HepG2 (cell line): ENCODE data around the gene PCGF6. TPM values are rescaled to one million over a fixed set of nuclear protein-coding genes. Genes with fewer than 3 reads are reported as not detected.

ENCODE experiments used
- AKAP8 ChIP-seq: sonication (generic); formaldehyde crosslinking; IDR thresholded peaks from 2 replicates; pipeline ENCODE4 v1.5.1; 2020; ENCODE audit warnings: mild to moderate bottlenecking, missing genetic modification reagents
- CBX5 ChIP-seq: sonication (generic); formaldehyde crosslinking; IDR thresholded peaks from 2 replicates; pipeline ENCODE4 v1.4.0; 2020; ENCODE audit warnings: missing genetic modification reagents, borderline replicate concordance
- CENPT ChIP-seq: sonication (generic); formaldehyde crosslinking; IDR thresholded peaks from 2 replicates; pipeline ENCODE4 v1.8.0; 2022; ENCODE audit warnings: low read depth, mild to moderate bottlenecking, moderate library complexity, missing genetic modification reagents
- CHD2 ChIP-seq: IDR thresholded peaks from 2 replicates; pipeline ENCODE4 v1.6.1; 2011; ENCODE audit warnings: low read depth, low read length, improper control_type of control experiment
- CREM ChIP-seq, 2 experiments: sonication (generic) in 1 of 2; formaldehyde crosslinking in 1 of 2; IDR thresholded peaks; 2 replicates each; pipeline versions ENCODE4 v1.4.0 to v1.6.1; 2016 to 2020; ENCODE audit warnings: antibody characterized with exemption in 1 of 2, mild to moderate bottlenecking in 1 of 2, missing genetic modification reagents in 1 of 2
- HHEX ChIP-seq: IDR thresholded peaks from 2 replicates; pipeline ENCODE4 v1.6.1; 2016; ENCODE audit warnings: control low read depth
- HNRNPUL1 ChIP-seq: fragments of 200-400 bp; formaldehyde crosslinking; IDR thresholded peaks from 2 replicates; pipeline ENCODE4 v1.6.1; 2017; ENCODE audit warnings: low read depth, mild to moderate bottlenecking, low read length, moderate library complexity
- JUND ChIP-seq: sonication (generic); formaldehyde crosslinking; IDR thresholded peaks from 2 replicates; pipeline ENCODE4 v1.8.0; 2022; ENCODE audit warnings: mild to moderate bottlenecking, missing genetic modification reagents
- MEIS1 ChIP-seq: sonication (generic); formaldehyde crosslinking; IDR thresholded peaks from 2 replicates; pipeline ENCODE4 v1.9.0; 2021; ENCODE audit warnings: mild to moderate bottlenecking, missing genetic modification reagents, moderate library complexity, borderline replicate concordance
- MLLT10 ChIP-seq: sonication (generic); formaldehyde crosslinking; IDR thresholded peaks from 2 replicates; pipeline ENCODE4 v1.4.0; 2020; ENCODE audit warnings: missing genetic modification reagents
- NPAS2 ChIP-seq: sonication (generic); formaldehyde crosslinking; IDR thresholded peaks from 2 replicates; pipeline ENCODE4 v1.8.0; 2022; ENCODE audit warnings: mild to moderate bottlenecking, missing genetic modification reagents, borderline replicate concordance
- PCBP2 ChIP-seq: fragments of 200-400 bp; formaldehyde crosslinking; optimal IDR thresholded peaks from 2 replicates; pipeline ENCODE3; 2018; ENCODE audit warnings: low read length, low read depth; ENCODE audit not compliant: poor library complexity, severe bottlenecking
- SAFB2 ChIP-seq: sonication (generic); formaldehyde crosslinking; IDR thresholded peaks from 2 replicates; pipeline ENCODE4 v1.5.1; 2020; ENCODE audit warnings: missing genetic modification reagents, low read depth, mild to moderate bottlenecking, borderline replicate concordance
- STAT5B ChIP-seq: sonication (generic); formaldehyde crosslinking; IDR thresholded peaks from 2 replicates; pipeline ENCODE4 v1.4.0; 2020; ENCODE audit warnings: missing genetic modification reagents
- TAF15 ChIP-seq: fragments of 200-400 bp; formaldehyde crosslinking; IDR thresholded peaks from one replicate; pipeline ENCODE4 v1.6.1; 2018; ENCODE audit warnings: mild to moderate bottlenecking, low read depth, low read length; ENCODE audit not compliant: poor library complexity, severe bottlenecking
- TGIF2 ChIP-seq: IDR thresholded peaks from 2 replicates; pipeline ENCODE4 v1.6.1; 2016; ENCODE audit warnings: control low read depth, missing compliant biosample characterization
- U2AF1 ChIP-seq: fragments of 200-400 bp; formaldehyde crosslinking; optimal IDR thresholded peaks from 2 replicates; pipeline ENCODE3; 2017; ENCODE audit warnings: mild to moderate bottlenecking, low read depth, low read length
- ZBTB20 ChIP-seq: sonication (generic); formaldehyde crosslinking; IDR thresholded peaks from 2 replicates; pipeline ENCODE4 v1.8.1; 2023; ENCODE audit warnings: missing genetic modification reagents, low read depth, mild to moderate bottlenecking, borderline replicate concordance
- ZNF251 ChIP-seq: sonication (generic); formaldehyde crosslinking; IDR thresholded peaks from 2 replicates; pipeline ENCODE4 v1.9.0; 2021; ENCODE audit warnings: mild to moderate bottlenecking, missing genetic modification reagents
- ZNF281 ChIP-seq: sonication (generic); formaldehyde crosslinking; IDR thresholded peaks from 2 replicates; pipeline ENCODE4 v1.4.0; 2020; ENCODE audit warnings: missing genetic modification reagents, borderline replicate concordance
- ZNF451 ChIP-seq: sonication (generic); formaldehyde crosslinking; IDR thresholded peaks from 2 replicates; pipeline ENCODE4 v1.5.0; 2020; ENCODE audit warnings: mild to moderate bottlenecking, missing genetic modification reagents
- ZNF543 ChIP-seq: sonication (generic); formaldehyde crosslinking; IDR thresholded peaks from 2 replicates; pipeline ENCODE4 v1.4.0; 2020; ENCODE audit warnings: mild to moderate bottlenecking, missing genetic modification reagents
- ZNF839 ChIP-seq: sonication (generic); formaldehyde crosslinking; IDR thresholded peaks from 2 replicates; pipeline ENCODE4 v1.4.0; 2020; ENCODE audit warnings: missing genetic modification reagents, mild to moderate bottlenecking, borderline replicate concordance
- ZNF841 ChIP-seq: sonication (generic); formaldehyde crosslinking; IDR thresholded peaks from 2 replicates; pipeline ENCODE4 v1.8.1; 2023; ENCODE audit warnings: missing genetic modification reagents, borderline replicate concordance
- polyA plus RNA-seq, 8 experiments: library from polyadenylated mRNA; depleted of rRNA in 3 of 8; stranded (reverse) in 7 of 8; unstranded in 1 of 8; fragments of >200 nt; fragmentation: Illumina TruSeq in 4 of 8; extraction: Trizol in 4 of 8; gene quantifications; 2 replicates each; pipeline versions ENCODE4 v1.2.1 to v1.2.3, GENCODE V29; 2011 to 2016; ENCODE audit warnings: low read depth in 4 of 8, missing spikeins in 1 of 8, mixed read lengths in 1 of 8; ENCODE audit not compliant: insufficient read depth in 1 of 8
- total RNA-seq, 5 experiments: library from RNA; depleted of rRNA; stranded (reverse); fragments of >200 nt; fragmentation: Illumina TruSeq; extraction: Trizol; gene quantifications; 2 replicates each; pipeline ENCODE4 v1.2.3, GENCODE V29; 2016; ENCODE audit warnings: low read depth in 1 of 5
- TF ChIP-seq, protein P1 (sequence below): sonication (generic); formaldehyde crosslinking; IDR thresholded peaks from 2 replicates; pipeline ENCODE4 v1.4.0; 2020; ENCODE audit warnings: missing genetic modification reagents, mild to moderate bottlenecking, borderline replicate concordance
- TF ChIP-seq, protein P2 (sequence below): sonication (generic); formaldehyde crosslinking; IDR thresholded peaks from 2 replicates; pipeline ENCODE4 v1.4.0; 2020; ENCODE audit warnings: mild to moderate bottlenecking, missing genetic modification reagents

Gene PCGF6
- total and polyA plus RNA-seq, 2 of the 13 experiments (the other 11 are each of a cell fraction or from before 2014, with no cell fraction given): 5.2 to 19.4 TPM

GRCh38 chr10:103265717-103266329, 85.1 kb downstream of the PCGF6 start (continued):
- TF ChIP-seq, protein P1, sequence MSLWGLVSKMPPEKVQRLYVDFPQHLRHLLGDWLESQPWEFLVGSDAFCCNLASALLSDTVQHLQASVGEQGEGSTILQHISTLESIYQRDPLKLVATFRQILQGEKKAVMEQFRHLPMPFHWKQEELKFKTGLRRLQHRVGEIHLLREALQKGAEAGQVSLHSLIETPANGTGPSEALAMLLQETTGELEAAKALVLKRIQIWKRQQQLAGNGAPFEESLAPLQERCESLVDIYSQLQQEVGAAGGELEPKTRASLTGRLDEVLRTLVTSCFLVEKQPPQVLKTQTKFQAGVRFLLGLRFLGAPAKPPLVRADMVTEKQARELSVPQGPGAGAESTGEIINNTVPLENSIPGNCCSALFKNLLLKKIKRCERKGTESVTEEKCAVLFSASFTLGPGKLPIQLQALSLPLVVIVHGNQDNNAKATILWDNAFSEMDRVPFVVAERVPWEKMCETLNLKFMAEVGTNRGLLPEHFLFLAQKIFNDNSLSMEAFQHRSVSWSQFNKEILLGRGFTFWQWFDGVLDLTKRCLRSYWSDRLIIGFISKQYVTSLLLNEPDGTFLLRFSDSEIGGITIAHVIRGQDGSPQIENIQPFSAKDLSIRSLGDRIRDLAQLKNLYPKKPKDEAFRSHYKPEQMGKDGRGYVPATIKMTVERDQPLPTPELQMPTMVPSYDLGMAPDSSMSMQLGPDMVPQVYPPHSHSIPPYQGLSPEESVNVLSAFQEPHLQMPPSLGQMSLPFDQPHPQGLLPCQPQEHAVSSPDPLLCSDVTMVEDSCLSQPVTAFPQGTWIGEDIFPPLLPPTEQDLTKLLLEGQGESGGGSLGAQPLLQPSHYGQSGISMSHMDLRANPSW: no peak
- TF ChIP-seq HHEX (no peak), HNRNPUL1 (no peak), ZNF281 (CRISPR knock-in tag) (peak; percentile 46; the same call in 1 of the 2 replicates), U2AF1 (no peak), MLLT10 (CRISPR knock-in tag) (no peak), ZNF839 (CRISPR knock-in tag) (no peak), ZNF251 (CRISPR knock-in tag) (no peak), TGIF2 (CRISPR knock-in tag) (peak; percentile 89; the same call in 1 of the 2 replicates), PCBP2 (no peak), NPAS2 (CRISPR knock-in tag) (no peak), TAF15 (no peak), ZNF543 (CRISPR knock-in tag) (no peak), CHD2 (no peak), CBX5 (CRISPR knock-in tag) (0 out of 2 replicates have a peak, but pooled peaks have one; percentile 55), ZNF451 (CRISPR knock-in tag) (no peak), SAFB2 (no peak), MEIS1 (CRISPR knock-in tag) (no peak), AKAP8 (CRISPR knock-in tag) (no peak), CREM (IDR thresholded peaks at IDR 0.05) (no peak), CREM (CRISPR knock-in tag; IDR thresholded peaks at IDR 0.05) (no peak), ZNF841 (no peak), JUND (CRISPR knock-in tag) (no peak), STAT5B (CRISPR knock-in tag) (no peak), ZBTB20 (CRISPR knock-in tag) (no peak), CENPT (CRISPR knock-in tag) (no peak)
- TF ChIP-seq, protein P2, sequence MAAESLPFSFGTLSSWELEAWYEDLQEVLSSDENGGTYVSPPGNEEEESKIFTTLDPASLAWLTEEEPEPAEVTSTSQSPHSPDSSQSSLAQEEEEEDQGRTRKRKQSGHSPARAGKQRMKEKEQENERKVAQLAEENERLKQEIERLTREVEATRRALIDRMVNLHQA: no peak
